ENCODE data around the gene MYO5A. TPM values are rescaled to one million over a fixed set of nuclear protein-coding genes. Genes with fewer than 3 reads are reported as not detected.
"Not testable (repeated sequence)": the region's sequence is repeated elsewhere in the genome, so short reads cannot be mapped to it uniquely, and the experiment has no call there.

The MYO5A gene
- total RNA-seq, 4 donors from 2014 or later = 10.9 to 151 (median 17.0) TPM

DNA sequence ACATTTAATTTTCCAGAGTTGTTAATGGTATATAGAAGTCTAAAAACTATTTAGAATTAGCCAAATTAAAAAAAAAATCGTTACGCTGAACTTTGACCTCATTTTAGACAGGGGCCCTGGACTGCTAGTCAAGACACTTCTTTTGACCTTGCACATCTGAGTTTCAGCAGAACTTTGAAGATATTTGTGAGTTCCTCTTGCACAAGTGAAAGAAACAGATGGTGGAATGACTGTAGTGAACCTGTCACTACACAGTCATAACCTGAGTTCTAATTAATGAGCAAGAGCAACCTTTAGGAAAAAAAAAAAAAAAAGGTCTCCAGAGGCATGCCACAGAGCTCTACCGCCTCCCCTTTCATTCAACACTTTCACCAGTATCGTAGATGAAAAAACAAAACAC lies 238.4 kb downstream of the MYO5A start:
- no peak overlapping the region for H3K4me3 ChIP-seq
- peaks cover 11 to 54% (median 40%) of the 10 kb centered on the region in 4 donors for H3K4me1 ChIP-seq
- peak overlapping the region; percentile 84 to 90 (median 88) for H3K27ac ChIP-seq
- no peaks in the 10 kb centered on the region for H3K9me3 ChIP-seq
- TF ChIP-seq, protein P1, sequence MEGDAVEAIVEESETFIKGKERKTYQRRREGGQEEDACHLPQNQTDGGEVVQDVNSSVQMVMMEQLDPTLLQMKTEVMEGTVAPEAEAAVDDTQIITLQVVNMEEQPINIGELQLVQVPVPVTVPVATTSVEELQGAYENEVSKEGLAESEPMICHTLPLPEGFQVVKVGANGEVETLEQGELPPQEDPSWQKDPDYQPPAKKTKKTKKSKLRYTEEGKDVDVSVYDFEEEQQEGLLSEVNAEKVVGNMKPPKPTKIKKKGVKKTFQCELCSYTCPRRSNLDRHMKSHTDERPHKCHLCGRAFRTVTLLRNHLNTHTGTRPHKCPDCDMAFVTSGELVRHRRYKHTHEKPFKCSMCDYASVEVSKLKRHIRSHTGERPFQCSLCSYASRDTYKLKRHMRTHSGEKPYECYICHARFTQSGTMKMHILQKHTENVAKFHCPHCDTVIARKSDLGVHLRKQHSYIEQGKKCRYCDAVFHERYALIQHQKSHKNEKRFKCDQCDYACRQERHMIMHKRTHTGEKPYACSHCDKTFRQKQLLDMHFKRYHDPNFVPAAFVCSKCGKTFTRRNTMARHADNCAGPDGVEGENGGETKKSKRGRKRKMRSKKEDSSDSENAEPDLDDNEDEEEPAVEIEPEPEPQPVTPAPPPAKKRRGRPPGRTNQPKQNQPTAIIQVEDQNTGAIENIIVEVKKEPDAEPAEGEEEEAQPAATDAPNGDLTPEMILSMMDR (IDR thresholded peaks at IDR 0.05) = no peak
- TF ChIP-seq EP300 (IDR thresholded peaks at IDR 0.05; ENCODE audit: low read depth) (no peak), POLR2A (IDR thresholded peaks at IDR 0.05) (no peak), POLR2AphosphoS5 (IDR thresholded peaks at IDR 0.05) (no peak)
- no peaks in the 10 kb centered on the region for H3K36me3 ChIP-seq
- intact Hi-C loops (cut with DNase I; ENCODE audit: low total_unique reads) = no loop called here
- peaks cover 12% of the 10 kb centered on the region for H3K27me3 ChIP-seq
- DNase-seq = no peak
- WGBS, 2 donors (ENCODE audit: low coverage in 1 of 2) = 55 to 60% methylated on average over 4 of the region's 4 CpGs
- in situ Hi-C loops (cut with MboI; ENCODE audit: low pct_ligation_motif_present in 1 of 4, low pct_unique_long_range_greater_than_20kb in 1 of 4, low sequenced_read_pairs in 3 of 4) = no loop called here

DNA sequence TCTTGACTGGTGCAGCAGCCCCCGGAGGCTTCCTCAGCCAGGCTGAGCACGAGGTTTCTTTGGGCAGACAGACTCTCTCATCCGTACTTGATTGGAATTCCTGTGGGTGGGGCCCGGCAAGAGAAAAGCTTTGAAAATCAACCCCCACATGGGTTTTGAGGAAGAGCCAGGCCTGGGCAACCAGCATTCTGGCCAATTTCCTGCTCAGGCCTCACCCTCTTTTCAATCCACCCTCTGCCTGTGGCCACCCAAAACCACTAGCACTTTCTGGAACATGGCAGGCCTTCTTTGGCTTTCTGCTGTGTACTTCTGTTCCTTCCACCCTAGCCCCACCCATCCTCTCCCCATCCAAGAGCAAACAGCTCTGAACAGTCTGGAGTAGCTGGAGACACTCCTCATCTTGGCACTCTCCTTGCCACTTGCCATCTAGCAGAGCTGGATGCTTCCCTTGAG lies 239.0 kb downstream of the MYO5A start:
- Histone ChIP-seq H3K4me3 (no peak overlapping the region), H3K9me3 (no peaks in the 10 kb centered on the region), H3K36me3 (no peaks in the 10 kb centered on the region), H3K27ac (peak overlapping the region; percentile 84 to 90 (median 88)), H3K4me1 (peaks cover 11 to 47% (median 36%) of the 10 kb centered on the region in 4 donors), H3K27me3 (peaks cover 6% of the 10 kb centered on the region)
- peak; percentile 22 for TF ChIP-seq POLR2A (IDR thresholded peaks at IDR 0.05)
- TF ChIP-seq POLR2AphosphoS5 (IDR thresholded peaks at IDR 0.05) = peak in 1 of 3 donors; percentile 34
- no peak for TF ChIP-seq EP300 (IDR thresholded peaks at IDR 0.05; ENCODE audit: low read depth)
- peak; percentile 68 for DNase-seq
- WGBS, 2 donors (ENCODE audit: low coverage in 1 of 2) = 53% methylated on average over 4 of the region's 4 CpGs; no CpG with 5 or more reads in 1 of the 2 donors
- in situ Hi-C loops (cut with MboI; ENCODE audit: low pct_ligation_motif_present in 1 of 4, low pct_unique_long_range_greater_than_20kb in 1 of 4, low sequenced_read_pairs in 3 of 4) (no loop called here), intact Hi-C loops (cut with DNase I; ENCODE audit: low total_unique reads) (no loop called here)

DNA sequence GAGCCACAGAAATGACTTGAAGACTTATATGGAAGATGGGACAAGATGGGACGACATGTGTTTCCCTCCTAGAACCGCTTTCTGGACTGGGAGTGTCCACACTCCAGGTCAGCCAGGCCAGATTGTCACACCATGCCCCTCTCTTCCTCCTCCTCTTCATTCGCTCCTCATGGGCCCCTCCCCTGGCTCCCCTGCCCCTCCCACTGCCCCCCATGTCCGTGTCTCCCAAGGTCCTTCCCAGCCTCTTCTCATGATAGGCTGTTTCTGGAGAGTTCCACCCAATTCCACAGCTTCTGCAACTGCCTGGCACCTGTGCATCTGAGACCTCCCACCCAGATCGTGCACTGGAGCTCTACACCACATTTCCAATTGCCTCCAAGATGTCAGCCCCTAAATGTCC lies 239.7 kb downstream of the MYO5A start:
- H3K36me3 ChIP-seq = no peaks in the 10 kb centered on the region
- peak overlapping the region; percentile 84 to 90 (median 88) for H3K27ac ChIP-seq
- in situ Hi-C loops (cut with MboI; ENCODE audit: low pct_ligation_motif_present in 1 of 4, low pct_unique_long_range_greater_than_20kb in 1 of 4, low sequenced_read_pairs in 3 of 4) = no loop called here
- 82 to 86% methylated on average over 4 to 5 of the region's 5 CpGs for WGBS, 2 donors (ENCODE audit: low coverage in 1 of 2)
- no peaks in the 10 kb centered on the region for H3K27me3 ChIP-seq
- no peaks in the 10 kb centered on the region for H3K9me3 ChIP-seq
- peaks cover 11 to 40% (median 36%) of the 10 kb centered on the region in 4 donors for H3K4me1 ChIP-seq
- DNase-seq = no peak
- TF ChIP-seq POLR2AphosphoS5 (IDR thresholded peaks at IDR 0.05) = no peak
- no peak for TF ChIP-seq POLR2A (IDR thresholded peaks at IDR 0.05)
- H3K4me3 ChIP-seq = no peak overlapping the region
- intact Hi-C loops (cut with DNase I; ENCODE audit: low total_unique reads) = no loop called here

- in situ Hi-C loops (cut with MboI; ENCODE audit: low pct_ligation_motif_present in 1 of 4, low pct_unique_long_range_greater_than_20kb in 1 of 4, low sequenced_read_pairs in 3 of 4) (no loop called here), intact Hi-C loops (cut with DNase I; ENCODE audit: low total_unique reads) (no loop called here)
- Histone ChIP-seq H3K36me3 (no peaks in the 10 kb centered on the region), H3K4me3 (peak overlapping the region in 2 of 4 donors; percentile 4 to 9), H3K27ac (peak overlapping the region; percentile 85 to 90 (median 88)), H3K27me3 (no peaks in the 10 kb centered on the region), H3K4me1 (peaks cover 11 to 35% (median 31%) of the 10 kb centered on the region in 4 donors), H3K9me3 (no peaks in the 10 kb centered on the region)
- DNase-seq = peak; percentile 87
- TF ChIP-seq EP300 (IDR thresholded peaks at IDR 0.05; ENCODE audit: low read depth) (peak; percentile 30), POLR2AphosphoS5 (IDR thresholded peaks at IDR 0.05) (peak; percentile 73 to 90 (median 76)), POLR2A (IDR thresholded peaks at IDR 0.05) (peak; percentile 74)
- TF ChIP-seq, protein P1 (IDR thresholded peaks at IDR 0.05) = no peak
- WGBS, 2 donors (ENCODE audit: low coverage in 1 of 2) = 52 to 60% methylated on average over 2 to 13 of the region's 13 CpGs
Measured at GRCh38 chr15:52288051-52288942, 240.4 kb downstream of the MYO5A start.

DNA sequence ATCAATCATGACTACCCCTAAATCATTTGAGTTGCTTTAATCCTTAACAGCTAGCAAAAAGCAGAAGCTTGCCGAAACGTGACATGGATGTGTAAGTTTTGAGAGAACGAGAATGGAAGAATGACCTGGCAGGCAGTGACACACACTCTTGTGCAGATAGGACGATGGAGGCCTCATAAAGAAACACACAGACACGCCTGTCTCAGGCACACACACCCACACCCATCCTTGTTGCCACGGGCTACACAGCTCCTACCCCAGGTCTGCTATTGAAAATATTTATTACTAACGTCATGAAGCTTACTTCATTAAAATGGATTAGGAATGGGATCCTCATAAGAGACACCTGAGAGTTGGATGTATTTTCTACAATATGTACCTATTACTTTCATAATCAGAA lies 241.6 kb downstream of the MYO5A start:
- no peaks in the 10 kb centered on the region for H3K36me3 ChIP-seq
- peak in 1 of 3 donors; percentile 35 for TF ChIP-seq POLR2AphosphoS5 (IDR thresholded peaks at IDR 0.05)
- TF ChIP-seq, protein P1 (IDR thresholded peaks at IDR 0.05) = no peak
- in situ Hi-C loops (cut with MboI; ENCODE audit: low pct_ligation_motif_present in 1 of 4, low pct_unique_long_range_greater_than_20kb in 1 of 4, low sequenced_read_pairs in 3 of 4) = no loop called here
- no peaks in the 10 kb centered on the region for H3K27me3 ChIP-seq
- H3K4me1 ChIP-seq = peaks cover 11 to 33% (median 28%) of the 10 kb centered on the region in 4 donors
- H3K9me3 ChIP-seq = no peaks in the 10 kb centered on the region
- intact Hi-C loops (cut with DNase I; ENCODE audit: low total_unique reads) = no loop called here
- no peak overlapping the region for H3K4me3 ChIP-seq
- peak overlapping the region; percentile 85 to 90 (median 88) for H3K27ac ChIP-seq
- 49 to 67% methylated on average over 3 to 7 of the region's 7 CpGs for WGBS, 2 donors (ENCODE audit: low coverage in 1 of 2)
- peak; percentile 67 for DNase-seq

GRCh38 chr15:52285941-52286340 lies 242.7 kb downstream of the MYO5A start:
- DNase-seq; in situ Hi-C loops (cut with MboI; ENCODE audit: low pct_ligation_motif_present in 1 of 4, low pct_unique_long_range_greater_than_20kb in 1 of 4, low sequenced_read_pairs in 3 of 4); H3K36me3 ChIP-seq; intact Hi-C loops (cut with DNase I; ENCODE audit: low total_unique reads); H3K4me3 ChIP-seq; H3K27ac ChIP-seq; H3K9me3 ChIP-seq; H3K27me3 ChIP-seq: not testable (repeated sequence)
- WGBS, 2 donors (ENCODE audit: low coverage in 1 of 2) = 95% methylated on average over 17 of the region's 34 CpGs; no CpG with 5 or more reads in 1 of the 2 donors
- peaks cover 11 to 33% (median 28%) of the 10 kb centered on the region in 4 donors for H3K4me1 ChIP-seq

Data from transverse colon (tissue), 4 donors.